Panc1 (cell line): Measurements from ENCODE around the gene SEH1L.

Experiments
- POLR2AphosphoS5 ChIP-seq: IDR thresholded peaks from 2 replicates; pipeline ENCODE4 v1.6.1; 2012; ENCODE audit warnings: mild to moderate bottlenecking, low read depth, low read length, moderate library complexity
- REST ChIP-seq, 2 experiments: IDR thresholded peaks; 2 replicates each; pipeline ENCODE4 v1.6.1; 2011 to 2012; ENCODE audit warnings: low read depth in 2 of 2, control low read depth in 1 of 2, low read length in 1 of 2, mild to moderate bottlenecking in 1 of 2, moderate library complexity in 1 of 2; ENCODE audit not compliant: insufficient read depth in 1 of 2
- TF ChIP-seq, protein P1 (sequence below): fragments of 450-650 bp; IDR thresholded peaks from 2 replicates; pipeline ENCODE4 v1.5.1; 2017; ENCODE audit warnings: mild to moderate bottlenecking

DNA sequence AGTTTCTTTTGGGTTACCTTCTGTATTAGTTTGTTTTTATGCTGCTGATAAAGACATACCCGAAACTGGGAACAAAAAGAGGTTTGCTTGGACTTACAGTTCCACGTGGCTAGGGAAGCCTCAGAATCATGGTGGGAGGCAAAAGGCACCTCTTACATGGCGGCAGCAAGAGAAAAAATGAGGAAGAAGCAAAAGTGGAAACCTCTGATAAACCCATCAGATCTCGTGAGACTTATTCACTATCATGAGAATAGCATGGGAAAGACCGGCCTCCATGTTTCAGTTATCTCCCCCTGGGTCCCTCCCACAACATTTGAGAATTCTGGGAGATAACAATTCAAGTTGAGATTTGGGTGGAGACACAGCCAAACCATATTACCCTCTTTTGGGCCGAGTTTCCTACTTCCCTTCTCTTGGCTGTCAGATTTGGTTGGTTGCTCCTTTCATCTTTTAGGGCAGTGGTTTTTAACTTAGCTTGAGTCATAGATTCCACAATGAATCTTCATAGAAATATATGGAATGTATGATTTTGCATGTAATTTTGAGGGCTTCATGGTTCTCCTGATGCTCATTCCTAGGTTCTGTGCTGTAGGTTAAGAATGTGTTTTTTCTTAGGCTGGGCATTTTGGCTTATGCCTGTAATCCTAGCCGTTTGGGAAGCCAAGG is 87.6 kb downstream of the SEH1L start:
- TF ChIP-seq, protein P1, sequence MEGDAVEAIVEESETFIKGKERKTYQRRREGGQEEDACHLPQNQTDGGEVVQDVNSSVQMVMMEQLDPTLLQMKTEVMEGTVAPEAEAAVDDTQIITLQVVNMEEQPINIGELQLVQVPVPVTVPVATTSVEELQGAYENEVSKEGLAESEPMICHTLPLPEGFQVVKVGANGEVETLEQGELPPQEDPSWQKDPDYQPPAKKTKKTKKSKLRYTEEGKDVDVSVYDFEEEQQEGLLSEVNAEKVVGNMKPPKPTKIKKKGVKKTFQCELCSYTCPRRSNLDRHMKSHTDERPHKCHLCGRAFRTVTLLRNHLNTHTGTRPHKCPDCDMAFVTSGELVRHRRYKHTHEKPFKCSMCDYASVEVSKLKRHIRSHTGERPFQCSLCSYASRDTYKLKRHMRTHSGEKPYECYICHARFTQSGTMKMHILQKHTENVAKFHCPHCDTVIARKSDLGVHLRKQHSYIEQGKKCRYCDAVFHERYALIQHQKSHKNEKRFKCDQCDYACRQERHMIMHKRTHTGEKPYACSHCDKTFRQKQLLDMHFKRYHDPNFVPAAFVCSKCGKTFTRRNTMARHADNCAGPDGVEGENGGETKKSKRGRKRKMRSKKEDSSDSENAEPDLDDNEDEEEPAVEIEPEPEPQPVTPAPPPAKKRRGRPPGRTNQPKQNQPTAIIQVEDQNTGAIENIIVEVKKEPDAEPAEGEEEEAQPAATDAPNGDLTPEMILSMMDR = no peak
- no peak for TF ChIP-seq POLR2AphosphoS5
- TF ChIP-seq REST (IDR thresholded peaks at IDR 0.05; ENCODE audit: insufficient read depth in 1 of 2, low read depth in 2 of 2, low read length in 1 of 2) = no peak
